Gastrocnemius medialis (tissue), 4 donors: ENCODE measurements around the gene TMEM150C. TPM values are rescaled to one million over a fixed set of nuclear protein-coding genes. Genes with fewer than 3 reads are reported as not detected.

Experiments
- ATAC-seq, 2 donors: fragments of 150-250 bp; one replicate each; pipeline ENCODE4 v1.9.1; 2016
- DNase-seq, 2 donors: peaks; one replicate each; pipeline ENCODE4 v3.0.0-alpha.2; 2019
- H3K27ac ChIP-seq, 4 donors: fragments of 200-600 bp; sonication (generic); 1 replicate in 1 of 4; 2 replicates in 3 of 4; pipeline ENCODE4 v1.5.1; 2016 to 2018; ENCODE audit warnings: mild to moderate bottlenecking in 2 of 4, moderate library complexity in 1 of 4
- H3K27me3 ChIP-seq, 3 donors: fragments of 200-600 bp; sonication (generic) in 2 of 3; 1 replicate in 1 of 3; 2 replicates in 2 of 3; pipeline versions ENCODE4 v1.5.1 to v1.6.0; 2016 to 2019; ENCODE audit warnings: mild to moderate bottlenecking in 1 of 3, moderate library complexity in 1 of 3
- H3K36me3 ChIP-seq, 2 donors: fragments of 200-600 bp; sonication (generic) in 1 of 2; one replicate each; pipeline ENCODE4 v1.5.1; 2017 to 2018
- H3K4me1 ChIP-seq, 2 donors: fragments of 200-600 bp; sonication (generic) in 1 of 2; one replicate each; pipeline ENCODE4 v1.5.1; 2016 to 2017; ENCODE audit warnings: mild to moderate bottlenecking in 2 of 2
- H3K4me3 ChIP-seq, 4 donors: fragments of 200-600 bp; sonication (generic) in 3 of 4; 1 replicate in 1 of 4; 2 replicates in 3 of 4; pipeline ENCODE4 v1.5.1; 2016 to 2019; ENCODE audit warnings: mild to moderate bottlenecking in 2 of 4
- H3K9me3 ChIP-seq, 3 donors: fragments of 200-600 bp; sonication (generic) in 2 of 3; 1 replicate in 1 of 3; 2 replicates in 2 of 3; pipeline ENCODE4 v1.5.1; 2016 to 2019
- POLR2A ChIP-seq, 2 donors: fragments of 450-650 bp; IDR thresholded peaks; one replicate each; pipeline ENCODE4 v1.6.1; 2017; ENCODE audit warnings: antibody characterized with exemption in 2 of 2, mild to moderate bottlenecking in 2 of 2, moderate library complexity in 2 of 2
- in situ Hi-C, 4 donors: fragments of 200-750 bp; cut with MboI; loops; one replicate each; pipeline versions ENCODE4 v1.15.0 to v1.8.0; 2017; ENCODE audit warnings: low sequenced_read_pairs in 4 of 4
- intact Hi-C: fragments of 100-400 bp; cut with DNase I; formaldehyde crosslinking; loops from one replicate; pipeline ENCODE4 v1.15.1; 2023; ENCODE audit warnings: low total_unique reads
- total RNA-seq, 4 donors: library from RNA; depleted of rRNA; stranded (reverse); fragments of >200 nt; gene quantifications; one replicate each; pipeline versions ENCODE4 v1.1.0 to v1.2.3, GENCODE V29; 2016
- TF ChIP-seq, protein P1 (sequence below), 5 experiments: fragments of 450-650 bp in 3 of 5; fragments of 200-600 bp in 2 of 5; sonication (generic) in 2 of 5; IDR thresholded peaks in 4 of 5; conservative IDR thresholded peaks in 1 of 5; 1 replicate in 4 of 5; 2 replicates in 1 of 5; pipeline ENCODE4 v1.5.1; 2016 to 2019; ENCODE audit warnings: antibody characterized with exemption in 5 of 5, mild to moderate bottlenecking in 3 of 5, moderate library complexity in 3 of 5

Gene TMEM150C
- total RNA-seq, result 10 to 100 TPM in 1 of 4 donors, 1 to 10 TPM in 3; 5.5 to 13.5 (median 7.8) TPM

DNA sequence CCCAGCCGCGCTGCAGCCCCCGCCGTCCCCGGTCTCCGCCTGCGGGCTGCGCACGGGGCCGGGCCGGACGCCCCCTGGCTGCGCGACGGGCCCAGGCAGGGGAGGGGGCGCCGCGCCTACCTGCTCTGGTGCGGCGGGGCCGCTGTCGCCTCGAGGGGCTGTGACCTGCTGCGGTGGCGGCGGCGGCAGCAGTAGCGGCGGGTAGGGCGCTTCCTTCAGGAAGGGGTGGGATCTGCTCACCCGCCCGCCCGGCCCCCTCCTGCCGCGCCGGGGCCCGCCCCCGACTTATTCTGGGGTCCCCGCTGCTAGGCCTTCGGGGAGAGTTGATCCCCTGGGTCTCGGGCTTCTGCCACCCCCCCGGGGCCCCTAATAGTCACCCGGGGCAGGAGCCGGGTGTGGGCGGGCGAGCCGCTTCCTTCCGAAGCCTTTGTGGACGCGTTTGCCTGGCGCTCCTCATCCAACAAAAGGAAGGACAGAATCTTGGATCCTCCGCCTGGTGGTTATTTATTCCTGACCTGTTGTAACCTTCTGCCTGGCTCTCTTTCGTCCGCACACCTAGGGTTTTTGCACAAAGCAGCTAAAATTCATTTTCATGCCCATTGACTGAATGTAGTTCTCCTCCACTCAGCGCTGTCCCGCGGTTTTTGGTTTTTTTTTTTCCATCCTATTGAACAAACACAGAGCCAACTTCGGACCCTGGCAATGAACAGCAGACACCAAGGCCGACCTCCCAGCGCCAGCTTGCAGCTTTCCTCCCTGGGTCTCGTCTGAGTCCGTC lies at the start of gene TMEM150C:
Gene TMEM150C, minus strand, starts transcription at position 203 of the 778 bp plus-strand sequence. CDS start 57,331 bp downstream, outside the sequence.
- DNase-seq (no peak), ATAC-seq (peak; percentile 49 to 69)
- in situ Hi-C loops, result no loop called here
- Histone ChIP-seq H3K4me1 (peaks cover 0 to 9% of the 10 kb centered on the region in 2 donors), H3K27me3 (no peaks in the 10 kb centered on the region), H3K4me3 (peak within 1 kb of the TSS; percentile 61 to 76 (median 67)), H3K36me3 (no peaks in the 10 kb centered on the region), H3K9me3 (no peaks in the 10 kb centered on the region), H3K27ac (peak within 1 kb of the TSS; percentile 51 to 61 (median 56))
- intact Hi-C loops, result loop anchor here (5.0 kb wide), 1 partner anchor 65 kb away; no protein-coding TSS in a partner anchor
- no peak for TF ChIP-seq POLR2A (IDR thresholded peaks at IDR 0.05)
- TF ChIP-seq, protein P1, sequence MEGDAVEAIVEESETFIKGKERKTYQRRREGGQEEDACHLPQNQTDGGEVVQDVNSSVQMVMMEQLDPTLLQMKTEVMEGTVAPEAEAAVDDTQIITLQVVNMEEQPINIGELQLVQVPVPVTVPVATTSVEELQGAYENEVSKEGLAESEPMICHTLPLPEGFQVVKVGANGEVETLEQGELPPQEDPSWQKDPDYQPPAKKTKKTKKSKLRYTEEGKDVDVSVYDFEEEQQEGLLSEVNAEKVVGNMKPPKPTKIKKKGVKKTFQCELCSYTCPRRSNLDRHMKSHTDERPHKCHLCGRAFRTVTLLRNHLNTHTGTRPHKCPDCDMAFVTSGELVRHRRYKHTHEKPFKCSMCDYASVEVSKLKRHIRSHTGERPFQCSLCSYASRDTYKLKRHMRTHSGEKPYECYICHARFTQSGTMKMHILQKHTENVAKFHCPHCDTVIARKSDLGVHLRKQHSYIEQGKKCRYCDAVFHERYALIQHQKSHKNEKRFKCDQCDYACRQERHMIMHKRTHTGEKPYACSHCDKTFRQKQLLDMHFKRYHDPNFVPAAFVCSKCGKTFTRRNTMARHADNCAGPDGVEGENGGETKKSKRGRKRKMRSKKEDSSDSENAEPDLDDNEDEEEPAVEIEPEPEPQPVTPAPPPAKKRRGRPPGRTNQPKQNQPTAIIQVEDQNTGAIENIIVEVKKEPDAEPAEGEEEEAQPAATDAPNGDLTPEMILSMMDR (IDR thresholded peaks at IDR 0.05 in 4 of 5, conservative IDR thresholded peaks at IDR 0.05 in 1 of 5), result peak in 1 of 5 experiments; percentile 29

DNA sequence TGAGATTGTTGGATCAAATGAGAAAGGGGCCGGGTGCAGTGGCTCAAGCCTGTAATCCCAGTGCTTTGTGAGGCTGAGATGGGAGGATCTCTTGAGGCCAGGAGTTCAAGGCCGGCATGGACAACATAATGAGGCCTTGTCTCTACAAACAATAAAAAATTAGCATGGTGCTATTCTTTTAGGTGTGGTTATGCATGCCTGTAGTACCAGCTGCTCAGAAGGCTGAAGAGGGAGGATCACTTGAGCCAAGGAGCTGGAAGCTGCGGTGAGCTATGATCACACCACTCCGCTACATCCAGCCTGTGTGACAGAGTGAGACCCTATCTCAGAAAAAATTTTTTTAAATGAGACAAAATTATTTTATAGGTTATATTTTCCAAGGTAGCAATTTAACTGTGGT lies 49.7 kb upstream of the TMEM150C start:
- no peaks in the 10 kb centered on the region for H3K36me3 ChIP-seq
- no peak for ATAC-seq
- TF ChIP-seq, protein P1 (IDR thresholded peaks at IDR 0.05 in 4 of 5, conservative IDR thresholded peaks at IDR 0.05 in 1 of 5), result no peak
- TF ChIP-seq POLR2A (IDR thresholded peaks at IDR 0.05), result no peak

DNA sequence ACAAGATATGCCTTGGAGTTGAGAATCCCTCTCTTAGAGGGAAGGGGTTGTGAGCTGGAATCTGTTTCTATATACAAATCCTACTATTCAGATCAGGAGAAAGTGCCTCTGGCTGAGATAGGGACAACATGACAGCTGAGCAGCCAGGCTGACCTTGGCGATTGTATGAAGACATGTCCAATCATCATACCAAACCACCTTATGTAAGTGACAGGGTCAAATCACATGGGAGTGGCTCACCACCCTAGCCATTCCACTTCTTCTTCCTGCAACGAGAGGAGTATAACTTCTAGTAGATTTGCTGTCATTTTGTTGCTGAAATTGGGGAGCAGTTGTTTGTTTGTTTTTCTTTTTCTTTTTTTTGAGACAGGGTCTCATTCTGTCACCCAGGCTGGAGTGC lies 48.3 kb upstream of the TMEM150C start:
- no peak for TF ChIP-seq POLR2A (IDR thresholded peaks at IDR 0.05)
- TF ChIP-seq, protein P1 (IDR thresholded peaks at IDR 0.05 in 4 of 5, conservative IDR thresholded peaks at IDR 0.05 in 1 of 5), result no peak
- in situ Hi-C loops, result no loop called here

More for the DNA sequence above, 49.7 kb upstream of the TMEM150C start:
- Histone ChIP-seq H3K4me3 (no peak overlapping the region), H3K27me3 (no peaks in the 10 kb centered on the region), H3K4me1 (no peaks in the 10 kb centered on the region), H3K27ac (no peak overlapping the region), H3K9me3 (no peaks in the 10 kb centered on the region)
- DNase-seq, result no peak
- in situ Hi-C loops, result no loop called here
- intact Hi-C loops, result no loop called here

DNA sequence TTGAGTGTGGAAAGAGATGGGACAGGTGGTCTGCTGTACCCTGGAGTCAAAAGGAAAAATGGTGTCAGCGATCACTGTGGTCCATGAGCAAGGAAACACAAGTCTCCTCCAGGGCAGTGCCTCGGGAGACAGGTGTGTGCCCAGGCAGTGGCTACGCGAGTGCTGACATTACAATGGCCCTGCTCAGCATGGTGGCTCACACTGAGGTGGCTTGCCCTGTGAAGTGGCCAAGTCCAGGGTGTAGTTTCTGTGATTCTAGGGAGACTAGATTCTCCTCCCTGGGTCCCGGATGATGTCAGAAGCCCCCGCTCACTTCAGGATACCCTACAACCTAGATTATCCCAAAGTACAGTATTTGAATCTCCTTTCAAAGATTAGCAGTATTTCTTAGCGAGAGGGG lies 44.8 kb upstream of the TMEM150C start:
- no peak for TF ChIP-seq POLR2A (IDR thresholded peaks at IDR 0.05)
- TF ChIP-seq, protein P1 (IDR thresholded peaks at IDR 0.05 in 4 of 5, conservative IDR thresholded peaks at IDR 0.05 in 1 of 5), result no peak
- Histone ChIP-seq H3K9me3 (no peaks in the 10 kb centered on the region), H3K4me3 (no peak overlapping the region), H3K4me1 (no peaks in the 10 kb centered on the region), H3K27ac (no peak overlapping the region), H3K27me3 (no peaks in the 10 kb centered on the region), H3K36me3 (no peaks in the 10 kb centered on the region)
- in situ Hi-C loops, result no loop called here
- no peak for DNase-seq
- no peak for ATAC-seq
- intact Hi-C loops, result no loop called here

More for the DNA sequence above, 48.3 kb upstream of the TMEM150C start:
- Histone ChIP-seq H3K9me3 (no peaks in the 10 kb centered on the region), H3K4me3 (no peak overlapping the region), H3K27ac (no peak overlapping the region), H3K27me3 (no peaks in the 10 kb centered on the region), H3K36me3 (no peaks in the 10 kb centered on the region), H3K4me1 (no peaks in the 10 kb centered on the region)
- DNase-seq (no peak), ATAC-seq (no peak)
- intact Hi-C loops, result no loop called here
